GM13977 (cell line): ENCODE measurements around the gene KLKB1.
"Not testable (repeated sequence)": the region's sequence is repeated elsewhere in the genome, so short reads cannot be mapped to it uniquely, and the experiment has no call there.

Experiments
- DNase-seq: peaks from one replicate; pipeline ENCODE4 v3.0.0; 2012; ENCODE audit warnings: low spot score
- CTCF ChIP-seq: IDR thresholded peaks from 2 replicates; pipeline ENCODE4 v1.5.1; 2012; ENCODE audit warnings: mild to moderate bottlenecking, control low read depth; ENCODE audit not compliant: insufficient read depth; ENCODE audit errors: extremely low read depth, missing control alignments
- in situ Hi-C: fragments of 300-500 bp; cut with MboI; formaldehyde crosslinking; loops from one replicate; pipeline ENCODE4 v1.12.0; 2022; ENCODE audit warnings: low sequenced_read_pairs, low pct_unique_long_range_greater_than_20kb, mixed read lengths, inconsistent platforms; ENCODE audit not compliant: unreplicated experiment

The KLKB1 gene

DNA sequence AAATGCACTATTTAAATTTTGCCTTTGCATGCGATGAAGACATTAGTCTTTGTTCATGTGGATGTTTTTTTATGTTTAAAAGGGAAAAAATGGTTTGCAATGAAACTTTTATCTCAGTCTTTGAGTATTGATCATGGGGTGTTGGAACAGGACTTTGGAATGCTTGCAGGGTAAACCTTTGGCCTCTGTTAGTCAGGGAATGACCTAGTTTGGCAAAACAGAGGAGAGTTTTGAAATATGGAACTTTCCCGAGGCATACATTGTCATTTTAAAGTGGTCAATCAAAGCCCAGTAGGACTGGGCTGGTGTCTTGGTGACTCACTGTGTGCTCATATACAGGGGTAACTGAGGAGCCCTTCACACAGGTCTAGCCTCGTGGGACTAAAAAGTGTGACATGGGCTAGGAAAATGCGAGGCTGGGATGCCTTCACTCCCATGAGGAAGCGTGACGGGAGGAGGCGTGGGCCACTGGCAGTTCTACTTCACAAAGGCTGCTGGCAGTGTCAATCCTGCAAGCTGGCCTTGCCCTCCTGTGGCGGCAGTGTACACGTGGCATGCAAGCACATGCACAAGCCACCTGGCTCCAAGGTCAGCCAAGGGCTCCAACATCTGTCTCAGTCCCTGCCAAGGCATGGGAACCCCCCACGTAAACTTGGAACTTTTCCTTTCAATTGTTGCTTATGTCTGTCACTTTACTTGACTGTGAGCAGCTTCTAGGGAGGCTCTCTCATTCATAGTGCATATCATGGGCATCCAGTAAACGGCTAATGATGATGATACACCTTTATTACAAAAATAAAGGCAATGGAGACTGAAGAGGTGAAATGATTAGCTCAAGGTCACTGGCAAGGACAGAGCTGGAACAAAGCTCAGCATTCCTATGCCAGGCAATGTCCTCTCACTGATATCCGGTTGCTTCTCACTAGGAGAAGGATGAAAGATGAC, 33.5 kb downstream of the KLKB1 start:
- in situ Hi-C loops = no loop called here
- no peak for DNase-seq
- TF ChIP-seq CTCF = no peak

DNA sequence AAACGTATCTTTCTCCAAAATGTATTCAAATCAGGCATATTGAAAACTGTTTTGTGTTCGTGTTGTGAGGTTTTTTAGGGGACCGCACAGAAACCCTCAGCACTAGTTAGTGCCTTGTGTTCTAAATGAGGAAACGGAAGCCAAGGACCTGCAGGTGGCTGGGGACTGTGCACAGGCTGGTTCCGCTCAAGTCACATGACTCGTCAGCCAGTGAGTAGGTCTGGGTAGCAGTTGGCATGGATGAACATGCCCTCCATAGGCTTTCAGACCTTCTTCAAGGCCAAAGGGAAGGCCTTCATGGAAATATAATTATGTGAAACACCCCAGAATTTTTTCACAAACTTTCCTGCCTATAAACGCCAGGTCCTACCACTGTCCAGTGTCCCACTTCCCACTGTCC, 37.4 kb downstream of the KLKB1 start:
- TF ChIP-seq CTCF = no peak
- no peak for DNase-seq
- in situ Hi-C loops = no loop called here

DNA sequence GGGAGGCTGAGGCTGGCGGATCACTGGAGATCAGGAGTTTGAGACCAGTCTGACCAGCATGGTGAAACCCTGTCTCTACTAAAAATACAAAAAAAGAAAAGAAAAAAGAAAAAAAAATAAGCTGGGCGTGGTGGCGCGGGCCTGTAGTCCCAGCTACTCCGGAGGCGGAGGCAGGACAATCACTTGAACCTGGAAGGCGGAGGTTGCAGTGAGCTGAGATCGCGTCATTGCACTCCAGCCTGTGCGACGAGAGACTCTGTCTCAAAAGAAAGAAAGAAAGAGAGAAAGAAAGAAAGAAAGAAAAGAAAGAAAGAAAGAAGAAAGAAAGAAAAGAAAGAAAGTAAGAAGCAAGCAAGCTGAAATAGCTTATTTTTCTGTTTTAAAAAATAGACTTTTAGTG, 37.9 kb downstream of the KLKB1 start:
- DNase-seq, in situ Hi-C loops: not testable (repeated sequence)

DNA sequence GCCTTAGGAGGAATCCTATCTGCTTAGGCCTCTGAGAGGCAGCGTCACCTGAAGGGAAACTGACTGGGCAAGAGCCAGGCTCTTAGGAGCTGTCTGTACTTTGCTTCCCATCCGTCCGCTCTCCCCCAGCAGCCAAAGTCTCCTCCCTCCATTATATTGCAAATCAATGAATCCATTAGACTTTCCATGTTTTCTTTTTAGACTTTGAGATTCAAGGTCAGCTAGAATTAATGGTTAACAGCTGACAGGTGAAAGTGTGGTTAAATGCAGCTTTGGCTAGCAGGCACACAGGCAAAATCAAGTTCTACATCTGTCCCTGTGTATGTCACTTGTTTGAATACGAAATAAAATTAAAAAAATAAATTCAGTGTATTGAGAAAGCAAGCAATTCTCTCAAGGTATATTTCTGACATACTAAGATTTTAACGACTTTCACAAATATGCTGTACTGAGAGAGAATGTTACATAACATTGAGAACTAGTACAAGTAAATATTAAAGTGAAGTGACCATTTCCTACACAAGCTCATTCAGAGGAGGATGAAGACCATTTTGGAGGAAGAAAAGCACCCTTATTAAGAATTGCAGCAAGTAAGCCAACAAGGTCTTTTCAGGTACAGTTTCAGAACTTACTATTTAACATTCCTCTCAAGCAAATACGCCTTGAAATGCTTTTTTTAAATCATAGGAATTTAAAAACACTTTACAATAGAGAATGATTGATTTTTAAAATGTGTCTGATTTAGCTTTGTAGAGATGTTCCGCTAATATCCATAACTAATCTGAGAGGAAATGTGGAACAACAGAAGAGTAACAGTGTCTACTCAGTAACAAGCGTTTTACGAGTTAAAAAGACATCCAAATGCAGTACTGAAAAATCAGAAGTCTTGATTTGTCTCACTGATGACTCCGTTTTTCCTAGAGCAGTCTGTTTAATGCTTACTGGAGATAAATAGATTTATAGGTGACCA, 38.7 kb downstream of the KLKB1 start, which contains the start of gene F11:
Gene F11 (plus strand): TSS at position 507 of the 970 bp plus-strand sequence. CDS start 948 bp downstream, outside the sequence.
- in situ Hi-C loops = no loop called here
- no peak for TF ChIP-seq CTCF
- no peak for DNase-seq

DNA sequence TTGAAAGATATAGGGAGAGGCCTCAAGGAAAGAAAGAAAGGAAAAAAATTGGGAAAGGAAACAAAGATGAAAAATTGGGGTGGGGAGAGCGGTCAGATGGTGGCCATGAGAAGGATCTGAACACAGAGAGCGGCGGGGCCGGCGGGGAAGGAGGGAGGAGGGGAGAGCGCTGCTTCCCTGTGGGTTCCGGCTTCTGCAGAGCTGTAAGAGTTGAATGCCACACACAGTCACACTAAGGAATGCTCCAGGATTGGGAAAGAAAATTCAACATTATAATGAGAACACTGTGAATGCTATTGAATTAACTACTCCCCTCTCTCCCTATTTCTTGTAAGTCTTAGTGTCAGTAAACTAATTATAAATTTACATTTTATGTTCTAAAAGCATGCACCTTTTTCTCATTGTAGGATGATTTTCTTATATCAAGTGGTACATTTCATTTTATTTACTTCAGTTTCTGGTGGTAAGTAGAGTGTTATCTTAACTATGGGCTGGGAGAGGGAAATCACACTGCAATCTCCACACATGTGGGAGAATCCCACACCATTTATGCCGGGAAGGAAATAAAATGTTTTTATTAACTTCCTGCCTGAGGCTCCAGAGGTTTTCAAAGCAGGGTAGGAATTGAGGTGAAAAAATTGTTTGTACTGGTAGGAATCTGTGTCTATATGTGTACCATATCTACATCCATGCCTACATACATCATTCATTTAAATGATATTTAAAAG, 39.6 kb downstream of the KLKB1 start:
- DNase-seq = no peak
- no peak for TF ChIP-seq CTCF
- in situ Hi-C loops = no loop called here

DNA sequence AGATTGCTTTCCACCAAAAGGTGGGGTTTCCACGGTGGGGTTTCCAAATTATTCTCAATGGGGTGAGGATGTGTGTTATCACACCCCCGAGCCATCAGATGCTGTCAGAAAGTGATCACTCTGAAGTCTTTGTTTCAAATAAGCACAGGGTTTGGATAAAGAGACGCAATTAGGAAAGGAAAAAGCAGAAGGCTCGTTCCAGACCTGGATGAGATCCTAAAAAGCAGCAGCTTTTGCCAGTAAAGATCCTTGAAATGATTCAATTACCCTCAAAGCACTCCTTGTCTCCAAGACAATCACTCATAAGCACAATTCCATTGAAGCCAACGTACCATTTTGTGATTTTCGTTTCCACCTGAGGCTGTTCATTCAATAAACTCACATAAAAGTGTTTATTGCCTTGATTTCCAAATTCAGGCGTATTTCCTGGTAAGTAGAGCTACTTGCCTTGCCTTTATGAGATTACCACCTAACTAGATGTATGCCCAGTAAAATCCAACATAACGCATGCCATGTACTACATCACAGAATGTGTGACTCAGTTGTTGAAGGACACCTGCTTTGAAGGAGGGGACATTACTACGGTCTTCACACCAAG, 43.9 kb downstream of the KLKB1 start:
- no peak for TF ChIP-seq CTCF
- DNase-seq = no peak
- in situ Hi-C loops = no loop called here
